Measurements from ENCODE around the gene MRPS9. TPM values are rescaled to one million over a fixed set of nuclear protein-coding genes. Genes with fewer than 3 reads are reported as not detected.
A peak's percentile ranks its signal among the peaks of the same experiment; 100 is the strongest.

The MRPS9 gene
- total RNA-seq, 1 donor from 2014 or later: 18.7 TPM

DNA sequence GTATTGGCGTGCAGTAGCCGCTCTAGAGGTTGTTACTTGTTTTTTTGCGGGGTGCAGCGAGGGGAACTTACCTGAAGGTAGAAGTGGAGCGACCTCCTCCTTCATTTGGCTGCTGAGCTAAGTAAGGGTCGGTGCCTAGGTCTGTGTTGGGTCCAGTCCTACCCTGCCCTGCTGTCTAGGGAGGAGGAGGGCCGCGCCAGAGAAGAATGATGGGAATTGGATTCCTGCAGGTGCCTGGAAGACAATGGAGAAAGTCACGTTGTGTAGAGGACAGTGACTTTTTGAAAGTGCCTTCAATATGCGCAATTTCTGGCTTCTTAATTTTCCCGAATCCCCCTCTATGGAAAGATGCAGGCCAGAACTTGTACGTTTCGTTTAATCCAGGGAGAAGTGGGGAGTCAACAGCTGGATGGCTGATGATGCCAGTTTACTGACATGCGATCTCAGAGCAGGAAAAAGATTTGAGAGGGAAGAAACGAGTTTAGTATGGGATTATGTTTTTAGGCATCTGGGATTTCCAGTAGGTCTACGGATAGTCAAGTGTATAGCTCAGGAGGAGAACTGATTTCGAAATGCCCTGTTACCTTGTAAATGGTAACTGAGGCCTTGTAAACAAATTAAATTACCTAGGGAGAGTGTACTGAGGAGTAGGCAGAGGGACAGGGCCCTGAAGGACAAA is 653 bp downstream of the MRPS9 start:
- H3K36me3 ChIP-seq: no peaks in the 10 kb centered on the region
- intact Hi-C loops (cut with DNase I): loop anchor here (5.0 kb wide), 1 partner anchor 299 kb away; the partner anchor contains the start of gene C2orf49
- peak overlapping the region; percentile 85 to 89 for H3K4me3 ChIP-seq
- H3K27me3 ChIP-seq: no peaks in the 10 kb centered on the region
- peak overlapping the region; percentile 57 to 82 for H3K27ac ChIP-seq
- no peak for DNase-seq (ENCODE audit: low spot score in 2 of 2)
- TF ChIP-seq, protein P1, sequence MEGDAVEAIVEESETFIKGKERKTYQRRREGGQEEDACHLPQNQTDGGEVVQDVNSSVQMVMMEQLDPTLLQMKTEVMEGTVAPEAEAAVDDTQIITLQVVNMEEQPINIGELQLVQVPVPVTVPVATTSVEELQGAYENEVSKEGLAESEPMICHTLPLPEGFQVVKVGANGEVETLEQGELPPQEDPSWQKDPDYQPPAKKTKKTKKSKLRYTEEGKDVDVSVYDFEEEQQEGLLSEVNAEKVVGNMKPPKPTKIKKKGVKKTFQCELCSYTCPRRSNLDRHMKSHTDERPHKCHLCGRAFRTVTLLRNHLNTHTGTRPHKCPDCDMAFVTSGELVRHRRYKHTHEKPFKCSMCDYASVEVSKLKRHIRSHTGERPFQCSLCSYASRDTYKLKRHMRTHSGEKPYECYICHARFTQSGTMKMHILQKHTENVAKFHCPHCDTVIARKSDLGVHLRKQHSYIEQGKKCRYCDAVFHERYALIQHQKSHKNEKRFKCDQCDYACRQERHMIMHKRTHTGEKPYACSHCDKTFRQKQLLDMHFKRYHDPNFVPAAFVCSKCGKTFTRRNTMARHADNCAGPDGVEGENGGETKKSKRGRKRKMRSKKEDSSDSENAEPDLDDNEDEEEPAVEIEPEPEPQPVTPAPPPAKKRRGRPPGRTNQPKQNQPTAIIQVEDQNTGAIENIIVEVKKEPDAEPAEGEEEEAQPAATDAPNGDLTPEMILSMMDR (IDR thresholded peaks at IDR 0.05): no peak
- H3K4me1 ChIP-seq: peaks cover 0 to 3% of the 10 kb centered on the region in 2 donors
- H3K9me3 ChIP-seq: no peaks in the 10 kb centered on the region

DNA sequence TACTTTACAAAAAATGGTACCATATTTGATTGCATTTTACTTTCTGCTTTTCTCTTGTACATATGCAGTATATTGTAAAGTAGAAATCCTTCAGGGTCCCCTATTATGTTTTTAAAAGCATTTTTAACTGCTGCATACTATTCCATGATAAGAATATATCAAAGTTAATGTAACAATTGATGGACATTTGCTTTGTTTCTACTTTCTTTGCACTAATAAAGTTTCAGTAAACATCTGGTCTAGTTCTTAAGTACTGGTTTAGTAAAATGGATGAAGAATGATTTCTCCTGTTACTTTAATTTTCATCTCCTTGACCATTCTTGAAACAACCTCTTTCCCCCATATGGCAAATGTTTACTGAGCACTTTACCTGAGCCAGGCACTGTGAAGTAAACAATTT is 1.7 kb downstream of the MRPS9 start:
- H3K4me3 ChIP-seq: no peak overlapping the region
- intact Hi-C loops (cut with DNase I): loop anchor here (5.0 kb wide), 1 partner anchor 298 kb away; the partner anchor contains the start of gene C2orf49

DNA sequence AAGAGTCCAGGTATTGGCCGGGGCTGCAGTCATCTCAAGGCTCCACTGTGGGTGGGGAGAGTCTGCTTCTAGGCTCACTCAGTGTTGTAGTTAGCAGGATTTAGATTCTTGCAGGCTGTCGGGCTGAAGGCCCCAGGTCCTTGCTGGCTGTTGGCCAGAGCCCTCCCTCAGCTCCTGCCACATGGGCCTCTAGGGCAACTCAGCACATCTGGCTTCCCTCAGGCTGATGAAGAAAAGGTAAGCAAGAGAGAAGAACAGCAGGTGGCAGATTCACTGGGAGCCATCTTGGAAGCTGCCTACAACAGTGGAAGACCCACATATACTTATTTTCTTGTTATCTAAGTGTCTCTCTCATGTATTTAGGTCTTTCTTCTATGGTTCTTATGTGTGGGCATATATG is 4.3 kb downstream of the MRPS9 start:
- H3K4me1 ChIP-seq: peaks cover 0 to 3% of the 10 kb centered on the region in 2 donors
- TF ChIP-seq, protein P1 (IDR thresholded peaks at IDR 0.05): no peak
- peaks cover 0 to 5% of the 10 kb centered on the region in 2 donors for H3K36me3 ChIP-seq
- no peak overlapping the region for H3K4me3 ChIP-seq
- no peak overlapping the region for H3K27ac ChIP-seq
- intact Hi-C loops (cut with DNase I): no loop called here
- no peaks in the 10 kb centered on the region for H3K27me3 ChIP-seq
- no peak for DNase-seq (ENCODE audit: low spot score in 2 of 2)
- no peaks in the 10 kb centered on the region for H3K9me3 ChIP-seq

More for the DNA sequence above, 1.7 kb downstream of the MRPS9 start:
- TF ChIP-seq, protein P1 (IDR thresholded peaks at IDR 0.05): no peak
- no peaks in the 10 kb centered on the region for H3K9me3 ChIP-seq
- no peaks in the 10 kb centered on the region for H3K36me3 ChIP-seq
- peaks cover 0 to 3% of the 10 kb centered on the region in 2 donors for H3K4me1 ChIP-seq
- no peaks in the 10 kb centered on the region for H3K27me3 ChIP-seq
- no peak overlapping the region for H3K27ac ChIP-seq
- DNase-seq (ENCODE audit: low spot score in 2 of 2): no peak

DNA sequence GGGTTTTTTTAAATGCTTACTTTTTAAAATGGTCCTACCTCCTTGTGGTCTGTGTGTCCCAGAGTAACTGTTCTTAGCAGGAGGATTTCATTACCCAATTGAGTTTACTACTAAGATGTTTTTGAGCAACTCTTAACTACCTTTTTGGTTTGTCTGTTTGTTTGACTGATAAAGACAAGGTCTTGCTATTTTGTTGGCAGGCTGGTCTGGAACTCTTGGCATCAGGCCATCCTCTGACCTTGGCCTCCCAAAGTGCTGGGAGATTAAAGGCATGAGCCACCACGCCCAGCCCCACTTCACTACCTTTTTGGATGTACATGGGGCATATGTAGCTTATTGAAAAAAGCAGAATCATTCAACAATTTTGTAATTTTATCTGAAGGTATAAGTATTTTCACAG is 14.9 kb downstream of the MRPS9 start:
- Histone ChIP-seq H3K9me3 (peaks cover 3 to 9% of the 10 kb centered on the region in 2 donors), H3K4me1 (no peaks in the 10 kb centered on the region)

DNA sequence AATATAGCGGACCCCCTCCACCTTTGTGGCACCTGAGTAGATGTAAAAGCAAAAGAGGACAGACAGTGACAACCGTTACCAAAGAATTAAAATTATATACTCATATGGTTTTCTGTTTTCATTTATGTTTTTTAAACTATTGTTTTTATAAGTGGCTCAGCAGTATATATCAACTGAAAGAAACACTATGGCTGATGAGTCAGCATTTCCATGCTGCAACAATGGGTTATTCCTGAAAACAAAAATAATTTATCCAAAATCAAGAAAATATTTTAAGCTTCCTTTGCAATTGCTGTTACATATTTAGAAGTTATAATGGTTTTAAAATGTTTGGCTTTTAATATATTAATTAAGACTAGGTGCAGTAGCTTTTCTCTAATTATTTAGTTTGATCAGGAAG is 17.7 kb downstream of the MRPS9 start:
- TF ChIP-seq, protein P1 (IDR thresholded peaks at IDR 0.05): no peak
- H3K27me3 ChIP-seq: no peaks in the 10 kb centered on the region

More for the DNA sequence above, 14.9 kb downstream of the MRPS9 start:
- no peak for DNase-seq (ENCODE audit: low spot score in 2 of 2)
- Histone ChIP-seq H3K27ac (no peak overlapping the region), H3K27me3 (no peaks in the 10 kb centered on the region), H3K36me3 (peaks cover 6 to 16% of the 10 kb centered on the region in 2 donors), H3K4me3 (no peak overlapping the region)
- intact Hi-C loops (cut with DNase I): no loop called here
- TF ChIP-seq, protein P1 (IDR thresholded peaks at IDR 0.05): no peak

More for the DNA sequence above, 17.7 kb downstream of the MRPS9 start:
- peaks cover 6 to 8% of the 10 kb centered on the region in 2 donors for H3K36me3 ChIP-seq
- H3K27ac ChIP-seq: no peak overlapping the region
- no peak overlapping the region for H3K4me3 ChIP-seq
- H3K4me1 ChIP-seq: no peaks in the 10 kb centered on the region
- intact Hi-C loops (cut with DNase I): no loop called here
- peaks cover 2 to 9% of the 10 kb centered on the region in 2 donors for H3K9me3 ChIP-seq
- no peak for DNase-seq (ENCODE audit: low spot score in 2 of 2)

Data from ascending aorta (tissue), 2 donors.